Activated CD8-positive, alpha-beta T cell treated with anti-CD3 and anti-CD28 coated beads, Interleukin-2, amount 10 ng/mL, durations not matched to agents 7 days and 5 days (primary cell): ENCODE measurements around the gene TSPAN12. TPM values are rescaled to one million over a fixed set of nuclear protein-coding genes. Genes with fewer than 3 reads are reported as not detected.
A peak's percentile ranks its signal among the peaks of the same experiment; 100 is the strongest.

Experiments
- ATAC-seq: fragments of 150-1000 bp; cut with Tn5 transposase; one replicate; pipeline ENCODE4 v1.10.0; 2021; ENCODE audit warnings: moderate library complexity
- CTCF ChIA-PET: fragments of 350-600 bp; sonication (Branson Sonifier 250); formaldehyde crosslinking; loops from one replicate; lab custom pipeline; 2021; ENCODE audit warnings: antibody characterized with exemption; lab: Charles Lee
- POLR2A ChIA-PET: fragments of 350-600 bp; sonication (Branson Sonifier 250); formaldehyde crosslinking; loops from one replicate; lab custom pipeline; 2021; ENCODE audit warnings: antibody characterized with exemption; lab: Charles Lee
- DNase-seq: peaks from one replicate; pipeline ENCODE4 v3.0.0-alpha.2; 2020
- H3K27ac Mint-ChIP-seq: one replicate; pipeline ENCODE4 v1.8.0; 2021; ENCODE audit warnings: mild to moderate bottlenecking, mixed read lengths
- H3K27me3 Mint-ChIP-seq: one replicate; pipeline ENCODE4 v1.8.0; 2021; ENCODE audit warnings: low read depth, mixed read lengths
- H3K36me3 Mint-ChIP-seq: one replicate; pipeline ENCODE4 v1.8.0; 2021; ENCODE audit warnings: low read depth, mixed read lengths
- H3K4me1 Mint-ChIP-seq: one replicate; pipeline ENCODE4 v1.8.0; 2021; ENCODE audit warnings: low read depth, mixed read lengths
- H3K4me3 Mint-ChIP-seq: one replicate; pipeline ENCODE4 v1.8.0; 2021; ENCODE audit warnings: mild to moderate bottlenecking, mixed read lengths
- H3K9me3 Mint-ChIP-seq: one replicate; pipeline ENCODE4 v1.8.0; 2022; ENCODE audit warnings: mixed read lengths; ENCODE audit not compliant: insufficient read depth
- total RNA-seq, 2 experiments: library from RNA; stranded (reverse); gene quantifications; one replicate each; pipeline ENCODE4 v1.2.3, GENCODE V29; 2021

Gene TSPAN12
- total RNA-seq, 2 experiments from 2014 or later, result not detected

GRCh38 chr7:120819861-120820260 is 38.1 kb downstream of the TSPAN12 start:
- H3K4me1 Mint-ChIP-seq, result no peaks in the 10 kb centered on the region
- no peak overlapping the region for H3K27ac Mint-ChIP-seq
- H3K36me3 Mint-ChIP-seq, result no peaks in the 10 kb centered on the region
- POLR2A ChIA-PET, result no interaction called here
- CTCF ChIA-PET, result no interaction called here
- DNase-seq (no peak), ATAC-seq (no peak)
- peaks cover 14% of the 10 kb centered on the region for H3K27me3 Mint-ChIP-seq
- H3K9me3 Mint-ChIP-seq, result no peaks in the 10 kb centered on the region
- no peak overlapping the region for H3K4me3 Mint-ChIP-seq

GRCh38 chr7:120817851-120818250 is 40.1 kb downstream of the TSPAN12 start:
- POLR2A ChIA-PET, result no interaction called here

GRCh38 chr7:120814253-120814939 is 43.5 kb downstream of the TSPAN12 start:
- no peaks in the 10 kb centered on the region for H3K4me1 Mint-ChIP-seq
- H3K4me3 Mint-ChIP-seq, result no peak overlapping the region
- POLR2A ChIA-PET, result no interaction called here
- peaks cover 15% of the 10 kb centered on the region for H3K27me3 Mint-ChIP-seq
- H3K27ac Mint-ChIP-seq, result no peak overlapping the region
- no peaks in the 10 kb centered on the region for H3K9me3 Mint-ChIP-seq
- CTCF ChIA-PET, result no interaction called here
- no peak for ATAC-seq
- H3K36me3 Mint-ChIP-seq, result no peaks in the 10 kb centered on the region
- no peak for DNase-seq

More at GRCh38 chr7:120817851-120818250, 40.1 kb downstream of the TSPAN12 start:
- Mint-ChIP-seq H3K36me3 (no peaks in the 10 kb centered on the region), H3K4me1 (no peaks in the 10 kb centered on the region), H3K9me3 (no peaks in the 10 kb centered on the region), H3K27me3 (peaks cover 19% of the 10 kb centered on the region), H3K27ac (no peak overlapping the region), H3K4me3 (no peak overlapping the region)
- CTCF ChIA-PET, result interaction anchor here (1.9 kb wide), 1 partner anchor 12 kb away, joined by 5 read pairs; no protein-coding TSS in a partner anchor
- DNase-seq (no peak), ATAC-seq (no peak)

- CTCF ChIA-PET, result no interaction called here
- no peak for ATAC-seq
- DNase-seq, result no peak
- no peak overlapping the region for H3K4me3 Mint-ChIP-seq
- no peaks in the 10 kb centered on the region for H3K4me1 Mint-ChIP-seq
- peaks cover 15% of the 10 kb centered on the region for H3K27me3 Mint-ChIP-seq
- H3K36me3 Mint-ChIP-seq, result no peaks in the 10 kb centered on the region
- H3K9me3 Mint-ChIP-seq, result no peaks in the 10 kb centered on the region
- H3K27ac Mint-ChIP-seq, result no peak overlapping the region
- POLR2A ChIA-PET, result no interaction called here
These were observed 44.2 kb downstream of the TSPAN12 start for GRCh38 chr7:120813546-120814252.

- DNase-seq (no peak), ATAC-seq (no peak)
- H3K27ac Mint-ChIP-seq, result no peak overlapping the region
- ChIA-PET POLR2A (no interaction called here), CTCF (interaction anchor here (1.4 kb wide), 1 partner anchor 21 kb away, joined by 4 read pairs; no protein-coding TSS in a partner anchor)
- no peaks in the 10 kb centered on the region for H3K9me3 Mint-ChIP-seq
- no peak overlapping the region for H3K4me3 Mint-ChIP-seq
- H3K4me1 Mint-ChIP-seq, result no peaks in the 10 kb centered on the region
- no peaks in the 10 kb centered on the region for H3K36me3 Mint-ChIP-seq
- H3K27me3 Mint-ChIP-seq, result peaks cover 15% of the 10 kb centered on the region
These were observed 44.9 kb downstream of the TSPAN12 start for GRCh38 chr7:120813089-120813488.

- DNase-seq, result no peak
- Mint-ChIP-seq H3K4me3 (no peak overlapping the region), H3K9me3 (no peaks in the 10 kb centered on the region), H3K4me1 (no peaks in the 10 kb centered on the region), H3K27me3 (peaks cover 10% of the 10 kb centered on the region), H3K27ac (no peak overlapping the region), H3K36me3 (no peaks in the 10 kb centered on the region)
- POLR2A ChIA-PET, result no interaction called here
- CTCF ChIA-PET, result interaction anchor here (2.5 kb wide), 1 partner anchor 17 kb away, joined by 7 read pairs; no protein-coding TSS in a partner anchor
- no peak for ATAC-seq
These were observed 48.7 kb downstream of the TSPAN12 start for GRCh38 chr7:120809260-120809659.

DNA sequence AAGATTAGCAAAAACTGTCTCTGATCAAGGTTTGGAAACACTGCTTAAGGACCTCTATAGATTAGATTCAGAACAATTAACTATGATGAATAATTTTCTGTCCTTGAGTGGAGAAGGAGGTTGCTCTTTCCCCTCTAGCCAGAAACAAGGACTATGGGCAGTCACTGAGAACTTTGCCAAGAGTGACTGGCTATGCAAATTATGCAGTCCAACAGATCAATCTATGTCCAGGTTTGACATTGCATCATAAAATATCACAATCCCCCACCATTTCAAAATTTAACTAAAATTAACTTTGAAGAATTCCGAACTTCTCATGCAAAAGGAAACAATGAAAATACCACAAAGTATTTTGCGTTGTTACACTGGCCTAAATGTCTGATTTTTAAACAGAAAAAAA is 50.6 kb downstream of the TSPAN12 start:
- H3K27me3 Mint-ChIP-seq, result peaks cover 3% of the 10 kb centered on the region
- H3K27ac Mint-ChIP-seq, result no peak overlapping the region
- H3K9me3 Mint-ChIP-seq, result no peaks in the 10 kb centered on the region
- no peaks in the 10 kb centered on the region for H3K4me1 Mint-ChIP-seq
- no peak overlapping the region for H3K4me3 Mint-ChIP-seq
- POLR2A ChIA-PET, result no interaction called here
- no peaks in the 10 kb centered on the region for H3K36me3 Mint-ChIP-seq
- CTCF ChIA-PET, result interaction anchor here (0.7 to 2.5 kb wide), 8 partner anchors 10 to 301 kb away, joined by 3 to 10 read pairs (median 4); no protein-coding TSS in a partner anchor
- DNase-seq (no peak), ATAC-seq (no peak)

DNA sequence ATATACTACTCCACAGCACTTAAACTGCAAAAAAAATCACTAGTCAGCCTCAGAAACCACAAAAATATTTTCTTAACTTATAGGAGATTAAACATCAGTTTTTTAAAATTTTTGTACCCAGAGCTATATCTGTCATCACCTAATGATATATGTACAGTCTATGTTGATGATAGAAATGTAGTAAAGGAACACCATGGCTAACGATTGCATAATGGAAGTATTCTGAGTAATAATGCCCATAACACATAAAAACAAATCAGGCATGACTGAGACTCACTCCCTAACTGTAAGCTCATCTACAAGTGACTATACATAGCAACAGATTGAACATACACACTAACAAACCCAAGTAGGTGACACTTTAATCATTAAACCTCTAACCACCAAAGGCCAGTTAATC is 51.3 kb downstream of the TSPAN12 start:
- CTCF ChIA-PET, result interaction anchor here (0.7 to 2.1 kb wide), 18 partner anchors 9 to 302 kb away, joined by 3 to 18 read pairs (median 4); partner anchors contain the start of gene ING3
- Mint-ChIP-seq H3K27ac (no peak overlapping the region), H3K27me3 (peaks cover 3% of the 10 kb centered on the region), H3K4me3 (no peak overlapping the region), H3K36me3 (no peaks in the 10 kb centered on the region), H3K4me1 (no peaks in the 10 kb centered on the region), H3K9me3 (no peaks in the 10 kb centered on the region)
- DNase-seq, result no peak
- no peak for ATAC-seq
- POLR2A ChIA-PET, result no interaction called here

GRCh38 chr7:120805636-120806388 is 52.1 kb downstream of the TSPAN12 start:
- Mint-ChIP-seq H3K4me3 (no peak overlapping the region), H3K9me3 (no peaks in the 10 kb centered on the region), H3K4me1 (no peaks in the 10 kb centered on the region), H3K27ac (no peak overlapping the region), H3K36me3 (no peaks in the 10 kb centered on the region), H3K27me3 (peaks cover 3% of the 10 kb centered on the region)
- POLR2A ChIA-PET, result no interaction called here
- DNase-seq (peak; percentile 69), ATAC-seq (peak; percentile 44)
- CTCF ChIA-PET, result interaction anchor here (0.9 to 2.1 kb wide), 20 partner anchors 9 to 302 kb away, joined by 3 to 18 read pairs (median 4); partner anchors contain the start of genes CPED1, ING3 and TSPAN12

GRCh38 chr7:120802751-120803150 is 55.2 kb downstream of the TSPAN12 start:
- Mint-ChIP-seq H3K27me3 (peaks cover 3% of the 10 kb centered on the region), H3K27ac (no peak overlapping the region), H3K4me1 (no peaks in the 10 kb centered on the region), H3K36me3 (no peaks in the 10 kb centered on the region), H3K9me3 (no peaks in the 10 kb centered on the region), H3K4me3 (no peak overlapping the region)
- POLR2A ChIA-PET, result no interaction called here
- DNase-seq (no peak), ATAC-seq (no peak)
- CTCF ChIA-PET, result interaction anchor here (5.3 kb wide), 1 partner anchor 11 kb away, joined by 24 read pairs; no protein-coding TSS in a partner anchor

DNA sequence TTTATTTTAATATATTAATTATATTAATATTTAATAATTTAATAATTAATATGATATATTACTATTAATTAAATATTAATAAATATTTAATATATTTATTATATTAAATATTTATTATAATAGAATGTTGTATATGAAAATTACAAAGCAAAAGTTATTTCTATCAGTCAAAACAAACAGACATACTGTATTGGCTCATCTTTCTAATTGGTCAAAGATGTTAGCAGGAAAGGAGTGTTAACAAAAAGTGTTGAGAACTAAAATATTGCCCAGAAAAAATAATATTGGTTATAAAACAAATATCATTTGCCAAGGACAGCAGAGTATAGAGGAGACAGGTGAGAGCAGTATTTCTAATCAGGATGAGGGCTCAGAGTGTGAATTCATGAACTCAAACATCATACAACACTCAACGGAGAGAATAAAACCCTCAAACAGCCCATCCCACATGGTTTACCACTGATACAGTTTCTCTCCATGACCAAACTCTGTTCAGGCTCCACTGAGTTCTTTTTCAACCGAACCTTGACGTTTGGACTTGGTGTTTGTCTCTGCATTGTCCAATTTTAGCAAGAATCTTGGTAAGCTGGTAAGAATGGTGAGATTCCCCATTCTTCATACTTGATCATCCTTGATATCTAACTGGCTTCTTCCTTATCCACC is 58.0 kb downstream of the TSPAN12 start:
- CTCF ChIA-PET, result interaction anchor here (5.3 kb wide), 1 partner anchor 8 kb away, joined by 24 read pairs; no protein-coding TSS in a partner anchor
- Mint-ChIP-seq H3K4me3 (no peak overlapping the region), H3K9me3 (no peaks in the 10 kb centered on the region), H3K4me1 (no peaks in the 10 kb centered on the region), H3K36me3 (no peaks in the 10 kb centered on the region), H3K27me3 (peaks cover 3% of the 10 kb centered on the region), H3K27ac (no peak overlapping the region)
- POLR2A ChIA-PET, result no interaction called here
- DNase-seq, result no peak
- peak; percentile 47 for ATAC-seq
